Occipital lobe (tissue), 2 donors: ENCODE data around the gene SHISAL1. TPM values are rescaled to one million over a fixed set of nuclear protein-coding genes. Genes with fewer than 3 reads are reported as not detected.

Experiments
- DNase-seq: peaks from one replicate; lab custom pipeline; 2025; lab: John Stamatoyannopoulos, UW
- total RNA-seq: library from RNA; depleted of rRNA; stranded (reverse); fragments of >200 nt; gene quantifications from one replicate; pipeline ENCODE4 v1.2.3, GENCODE V29; 2014

SHISAL1 gene
- total RNA-seq, 1 donor from 2014 or later: 13.9 TPM

DNA sequence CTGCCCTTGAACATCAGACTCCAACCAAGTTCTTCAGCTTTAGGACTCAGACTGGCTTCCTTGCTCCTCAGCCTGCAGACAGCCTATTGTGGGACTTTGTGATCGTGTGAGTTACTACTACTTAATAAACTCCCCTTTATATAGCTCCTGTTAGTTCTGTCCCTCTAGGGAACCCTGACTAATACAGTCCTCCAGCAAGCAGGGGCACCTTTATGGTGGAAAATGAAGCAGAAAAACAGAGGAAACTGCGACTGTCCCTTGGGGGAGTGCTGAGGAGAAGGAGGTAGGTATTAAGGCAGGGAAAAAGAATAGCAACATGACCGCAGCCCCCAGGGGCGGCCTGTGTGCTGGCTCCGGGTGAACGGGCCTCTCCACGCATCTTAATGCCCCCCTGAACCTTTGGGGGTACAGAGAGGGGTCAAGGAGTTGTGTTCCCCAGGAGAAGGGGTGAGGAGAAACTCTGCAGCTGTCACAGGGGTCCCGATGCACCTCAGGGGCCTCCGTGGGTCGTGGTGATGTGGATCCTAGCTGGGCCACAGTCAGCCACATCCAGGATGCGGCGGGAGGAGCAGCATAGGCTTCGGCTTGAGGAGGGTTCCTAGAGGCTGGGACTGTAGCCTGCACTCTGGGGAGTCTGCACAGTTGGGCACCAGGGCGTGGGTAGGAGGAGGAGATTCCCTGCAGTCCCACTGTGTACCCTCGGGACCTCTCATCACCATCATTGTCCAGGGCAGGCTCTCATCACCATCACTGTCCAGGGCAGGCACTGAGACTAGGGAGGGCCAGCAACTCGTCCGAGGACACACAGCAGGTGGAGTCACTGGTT is 34.3 kb downstream of the SHISAL1 start:
- DNase-seq: no peak

DNA sequence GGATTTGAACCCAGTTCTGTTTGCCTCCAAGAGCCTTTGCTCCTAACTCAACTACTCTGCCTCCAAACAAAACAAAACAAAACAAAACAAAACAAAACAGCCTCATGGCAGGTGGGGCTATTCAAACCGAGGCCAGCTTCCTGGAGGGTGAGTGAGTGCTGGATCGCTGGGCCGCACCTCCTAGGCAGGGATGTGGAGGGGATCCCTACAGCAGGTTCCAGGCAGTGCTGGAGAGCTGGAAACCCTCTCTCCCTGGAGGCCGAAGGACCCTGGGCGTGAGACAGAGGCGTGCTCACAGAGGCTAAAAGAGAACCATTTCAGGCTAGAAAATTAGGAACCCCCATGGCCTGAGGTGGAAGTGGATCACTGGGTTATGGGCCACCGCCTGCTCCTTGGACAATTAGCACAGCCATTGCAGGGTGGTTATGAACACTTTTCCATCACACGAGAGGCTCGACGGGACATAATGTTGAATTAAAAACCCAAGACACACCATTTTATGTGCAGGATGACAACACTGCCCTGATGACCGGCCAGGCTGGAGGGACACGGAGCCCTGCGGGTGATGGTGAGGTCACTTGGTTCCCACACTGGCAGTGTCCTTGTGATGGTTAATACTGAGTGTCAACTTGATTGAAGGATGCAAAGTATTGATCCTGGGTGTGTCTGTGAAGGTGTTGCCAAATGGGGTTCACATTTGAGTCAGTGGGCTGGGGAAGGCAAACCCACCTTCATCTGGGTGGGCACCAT is 35.2 kb downstream of the SHISAL1 start:
- no peak for DNase-seq

DNA sequence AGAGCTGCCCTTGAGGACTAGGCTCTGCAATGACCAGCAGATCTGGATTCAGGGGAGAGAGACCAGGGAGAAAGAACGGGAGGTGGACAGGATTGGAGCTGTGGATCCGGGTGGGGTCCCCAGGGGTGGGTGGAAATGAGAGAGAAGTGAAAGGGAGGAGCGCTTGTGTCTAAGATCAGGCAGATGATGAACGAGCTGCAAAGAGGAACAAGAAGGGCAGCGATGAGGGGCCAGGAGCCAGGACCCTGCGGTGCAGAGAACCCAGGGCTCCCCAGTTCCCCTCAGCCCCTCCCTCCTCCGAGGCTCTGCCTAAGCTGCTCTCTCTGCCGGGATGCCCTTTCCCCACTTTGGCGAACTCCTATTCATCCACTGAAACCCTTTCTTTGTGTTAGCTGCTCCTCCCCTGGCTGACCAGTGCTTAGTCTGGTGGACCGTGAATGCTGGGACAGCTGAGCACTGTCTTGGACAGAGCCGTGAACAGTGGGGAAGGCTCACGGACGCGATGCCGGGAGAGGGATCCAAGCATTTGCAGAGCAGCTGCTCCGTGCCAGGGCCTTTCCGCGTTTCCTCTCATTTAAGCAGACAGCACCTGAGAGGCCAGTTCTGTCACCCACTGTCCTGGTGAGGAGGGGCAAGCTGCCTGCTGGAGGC is 35.9 kb downstream of the SHISAL1 start:
- DNase-seq: no peak

DNA sequence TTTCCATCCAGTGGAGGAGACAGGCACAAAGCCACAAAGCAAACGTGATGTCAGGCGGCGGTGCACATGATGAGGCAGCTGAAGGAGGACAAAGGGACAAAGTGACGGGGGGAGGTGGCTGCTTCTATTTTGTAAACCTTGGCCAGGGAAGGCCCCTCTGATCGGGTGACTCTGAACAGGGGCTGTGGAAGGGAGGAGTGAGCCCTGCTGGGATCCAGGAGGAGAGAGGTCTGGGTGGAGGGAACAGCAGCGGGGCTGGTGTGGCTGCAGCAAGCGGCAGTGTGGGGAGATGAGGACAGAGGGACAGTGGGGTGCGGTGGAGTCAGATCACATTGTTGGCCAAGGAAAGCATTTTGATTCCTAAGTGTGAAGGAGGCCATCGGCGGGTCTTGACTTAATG is 36.7 kb downstream of the SHISAL1 start:
- DNase-seq: no peak

DNA sequence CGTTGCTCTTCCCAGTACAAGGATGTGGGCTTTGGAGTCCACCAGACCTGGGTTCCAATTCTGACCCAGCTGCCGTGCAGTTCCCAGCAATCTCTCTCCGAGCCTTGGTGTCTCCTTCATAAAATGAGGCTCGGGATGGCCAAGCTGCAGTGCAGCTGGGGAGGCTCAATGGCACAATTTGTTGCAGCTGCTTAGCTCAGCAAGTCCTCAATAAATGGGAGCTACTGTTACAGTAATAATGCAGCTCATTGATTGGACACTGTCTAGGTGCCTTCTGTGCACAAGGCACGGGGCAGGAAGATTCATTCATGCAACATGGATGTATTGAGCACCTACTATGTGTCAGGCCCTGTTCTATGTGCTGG is 37.1 kb downstream of the SHISAL1 start:
- no peak for DNase-seq

DNA sequence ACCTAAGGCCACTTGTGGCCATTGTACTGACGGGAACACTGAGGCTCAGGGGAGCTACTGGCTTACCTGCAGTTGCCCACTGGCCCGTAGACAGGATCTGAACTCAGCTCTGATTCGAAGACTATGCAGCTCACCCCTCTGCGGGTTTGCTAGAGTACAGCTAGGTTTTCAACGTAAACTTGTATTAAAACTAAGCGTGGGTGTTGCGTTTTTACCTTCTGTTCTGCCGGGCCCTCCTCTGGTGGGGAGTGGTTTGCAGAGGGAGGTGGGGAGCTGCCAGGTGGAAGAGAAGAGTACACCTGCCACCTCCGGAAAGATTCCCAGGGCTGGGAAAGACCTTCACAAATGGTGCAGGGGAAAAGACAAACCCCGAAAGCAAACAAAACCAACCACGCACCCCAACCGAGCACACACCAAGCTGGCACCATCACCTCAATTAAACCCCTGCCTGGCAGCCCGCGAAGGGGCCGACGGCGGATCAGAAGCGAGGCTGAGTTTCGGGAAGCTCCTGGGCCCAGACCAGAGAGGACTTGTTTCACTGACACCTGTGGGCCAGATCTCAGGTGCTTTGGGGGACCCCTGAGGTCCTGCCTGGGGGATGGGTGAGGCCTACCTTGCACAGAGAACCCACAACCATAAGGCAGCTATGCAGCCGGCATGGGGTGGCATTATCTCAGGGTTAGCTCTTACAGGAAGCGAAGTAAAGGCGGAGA is 37.7 kb downstream of the SHISAL1 start:
- DNase-seq: no peak

DNA sequence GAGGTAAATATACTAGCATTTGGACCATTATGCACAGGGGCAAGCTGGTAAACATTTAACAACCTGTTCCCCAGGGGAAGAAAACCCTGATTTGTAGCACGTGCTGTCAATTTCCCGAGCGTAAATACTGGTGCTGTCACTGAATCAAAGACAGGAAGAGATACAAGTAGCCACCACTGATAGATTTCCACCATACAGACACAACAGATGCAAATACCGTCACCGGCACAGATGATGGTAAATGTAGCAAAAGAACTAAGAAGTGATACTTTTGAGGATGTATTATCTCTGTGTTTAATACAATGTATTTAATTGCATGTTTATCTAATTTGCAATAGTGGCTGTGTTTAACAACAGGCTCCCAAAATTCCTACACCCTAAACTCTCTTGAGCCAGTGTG is 39.6 kb downstream of the SHISAL1 start:
- no peak for DNase-seq

DNA sequence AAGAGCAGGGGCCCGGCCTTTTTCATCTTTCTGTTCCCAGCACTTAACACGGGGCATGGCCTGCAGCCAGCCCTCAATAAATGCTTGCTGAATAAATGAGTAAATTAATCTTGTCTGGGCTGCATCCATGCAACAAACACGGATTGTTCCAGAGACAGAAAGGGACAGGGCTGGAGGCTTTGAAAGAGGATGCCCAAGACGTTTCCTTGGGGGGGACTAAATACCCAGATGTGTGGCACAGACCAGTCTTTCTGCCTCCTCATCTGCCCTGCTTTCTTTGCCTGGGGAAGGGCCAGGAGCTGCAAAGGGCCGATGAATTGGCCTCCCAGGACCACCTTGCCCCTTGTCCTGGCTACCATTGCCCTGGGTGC is 40.4 kb downstream of the SHISAL1 start:
- DNase-seq: no peak

DNA sequence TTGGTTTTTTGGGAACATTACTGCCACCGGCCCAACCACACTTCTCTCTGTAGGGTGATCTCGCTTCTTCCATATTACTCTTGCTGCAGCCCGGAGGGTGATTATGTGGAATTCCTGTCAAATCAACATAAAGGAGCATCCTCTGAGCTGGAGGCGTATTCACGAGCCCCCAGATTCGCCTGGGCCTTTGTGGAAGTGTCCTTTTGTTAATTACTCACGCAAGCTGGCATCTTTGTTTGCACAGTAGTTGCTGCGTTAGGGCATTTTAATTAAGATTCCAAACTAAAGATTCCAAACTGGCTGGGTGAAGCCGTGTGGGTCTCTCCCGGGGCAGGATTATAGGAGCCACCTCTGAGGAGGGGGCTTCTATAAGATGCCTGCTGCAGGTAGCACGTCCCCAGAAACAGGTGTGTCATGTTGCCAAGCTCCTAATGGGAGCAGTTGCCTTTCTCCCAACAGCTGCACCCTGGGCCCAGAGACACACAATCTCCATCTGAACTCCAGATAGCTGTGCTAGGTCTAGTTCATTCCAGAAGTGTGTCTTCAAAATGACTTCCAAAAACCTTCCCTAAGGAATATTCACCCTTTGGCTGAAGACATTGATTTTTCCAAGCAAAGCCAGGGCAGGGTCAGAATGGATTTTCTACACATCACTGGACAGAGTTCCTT is 40.9 kb downstream of the SHISAL1 start:
- DNase-seq: no peak

DNA sequence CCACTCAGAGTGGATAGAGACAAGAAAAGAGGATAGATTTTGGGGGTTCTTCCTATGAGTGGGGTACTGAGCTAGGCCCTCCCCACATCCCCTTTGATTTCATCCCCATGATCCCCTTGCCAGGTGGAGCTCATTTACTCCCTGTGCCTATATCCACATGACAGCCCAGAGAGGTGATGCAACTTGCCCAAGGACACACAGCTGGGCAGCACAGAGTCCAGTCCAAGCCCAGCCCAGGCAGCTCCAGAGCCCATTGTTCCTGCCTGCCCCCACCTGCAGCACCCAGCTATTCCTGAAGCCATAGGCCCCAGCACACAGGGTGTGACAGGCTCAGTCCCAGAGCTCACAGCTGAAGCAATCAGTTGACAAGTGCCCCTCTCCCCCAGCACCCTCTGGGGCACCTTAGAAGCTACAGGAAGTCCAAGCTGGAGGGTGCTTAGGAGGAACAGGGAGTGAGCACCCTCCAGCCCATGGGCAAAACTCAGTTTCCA is 41.7 kb downstream of the SHISAL1 start:
- no peak for DNase-seq

DNA sequence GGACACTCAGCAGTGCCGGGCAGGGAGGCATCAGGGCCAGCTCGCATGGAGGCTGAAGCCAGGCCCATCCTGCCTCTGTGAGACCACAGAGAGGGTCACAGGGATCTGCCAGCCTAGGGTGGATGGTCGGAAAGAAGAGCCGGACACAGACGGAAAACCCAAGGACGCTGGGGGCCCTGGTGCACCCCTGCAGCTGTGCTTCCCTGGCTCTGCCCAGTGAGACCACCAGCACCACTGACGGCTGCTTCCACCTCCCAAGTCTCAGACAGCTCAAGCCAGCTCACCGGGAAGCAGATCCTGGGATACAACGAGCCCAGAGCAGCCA is 42.2 kb downstream of the SHISAL1 start:
- no peak for DNase-seq

DNA sequence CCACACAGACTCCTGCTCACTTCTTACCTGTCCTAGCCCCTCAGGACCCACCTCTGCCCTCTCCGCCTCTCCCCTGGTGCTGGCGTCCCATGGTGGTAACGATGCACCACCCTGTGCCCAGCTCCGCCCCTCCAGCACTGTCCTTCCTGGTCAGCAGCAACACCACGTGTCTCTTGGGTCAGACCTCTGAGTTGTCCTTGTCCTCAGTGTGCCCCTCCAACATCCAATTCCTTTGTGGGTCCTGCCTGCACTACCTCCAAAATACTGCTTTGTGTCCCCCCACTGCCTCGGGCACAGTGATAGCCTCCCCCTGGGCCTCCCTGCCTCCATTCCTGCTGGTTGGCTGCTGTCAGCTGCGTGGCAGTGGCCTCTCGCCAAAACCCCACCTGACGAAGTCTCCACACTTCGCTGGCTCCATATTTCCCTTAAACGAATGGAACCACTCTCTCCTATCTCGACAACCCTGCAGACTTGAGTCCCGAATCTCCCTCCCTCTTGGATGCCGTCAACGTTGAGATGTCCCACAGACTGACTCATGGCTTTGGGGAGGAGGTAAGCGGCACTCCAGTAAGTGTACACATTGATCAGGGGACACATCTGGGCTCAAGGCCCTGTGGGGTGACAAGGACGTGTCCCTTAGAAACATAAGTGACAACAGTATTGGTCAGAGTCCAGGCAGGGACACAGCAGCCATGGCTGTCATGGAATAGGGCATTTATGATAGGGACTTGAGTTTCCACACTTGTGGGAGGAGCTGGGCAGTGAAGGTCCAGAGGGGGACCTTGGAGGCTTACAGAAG is 42.8 kb downstream of the SHISAL1 start:
- DNase-seq: no peak

DNA sequence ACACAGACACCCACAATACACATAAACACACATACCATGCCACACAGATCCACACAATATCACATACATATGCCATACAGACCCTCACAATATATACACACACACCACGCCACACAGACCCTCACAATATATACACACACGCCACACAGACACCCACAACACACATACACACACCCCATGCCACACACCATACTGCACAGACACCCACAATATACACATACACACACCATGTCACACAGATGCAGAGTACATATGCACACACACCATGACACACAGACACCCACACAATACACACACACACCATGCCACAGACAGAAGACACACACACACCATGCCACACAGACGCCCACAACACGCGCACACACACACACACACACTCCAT is 43.6 kb downstream of the SHISAL1 start:
- no peak for DNase-seq

DNA sequence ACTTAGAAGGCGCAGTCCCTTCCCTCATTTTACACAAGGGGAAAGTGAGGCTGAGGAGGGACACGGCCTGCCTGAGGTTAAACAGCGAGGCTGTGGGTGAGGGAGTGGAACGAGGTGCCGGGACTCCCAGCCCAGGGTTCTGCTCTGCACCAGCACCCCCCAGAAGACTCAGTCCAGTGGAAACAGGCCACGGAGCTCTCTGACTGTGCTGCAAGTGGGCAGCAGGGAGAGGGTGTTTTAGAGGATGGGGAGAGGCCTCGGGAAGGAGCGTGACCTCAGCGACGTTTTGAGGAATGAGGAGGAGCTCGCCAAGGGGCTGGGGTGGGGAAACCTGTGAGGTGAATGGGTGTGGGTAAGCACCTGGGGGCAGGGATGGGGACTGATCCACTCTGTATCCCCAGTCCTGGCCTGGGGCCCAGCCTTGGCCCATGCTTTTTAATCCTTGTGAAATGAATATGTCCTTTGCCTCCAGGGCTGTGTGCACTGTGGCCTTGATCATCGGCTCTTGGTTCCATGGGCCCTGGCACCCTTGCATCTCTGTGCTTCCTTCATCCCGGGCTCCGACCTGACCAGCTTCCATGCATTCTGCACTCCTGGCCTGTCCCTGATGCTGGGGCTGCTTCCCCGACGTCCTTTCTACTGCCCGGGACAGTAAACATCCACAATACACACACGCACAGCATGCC is 44.2 kb downstream of the SHISAL1 start:
- DNase-seq: no peak

DNA sequence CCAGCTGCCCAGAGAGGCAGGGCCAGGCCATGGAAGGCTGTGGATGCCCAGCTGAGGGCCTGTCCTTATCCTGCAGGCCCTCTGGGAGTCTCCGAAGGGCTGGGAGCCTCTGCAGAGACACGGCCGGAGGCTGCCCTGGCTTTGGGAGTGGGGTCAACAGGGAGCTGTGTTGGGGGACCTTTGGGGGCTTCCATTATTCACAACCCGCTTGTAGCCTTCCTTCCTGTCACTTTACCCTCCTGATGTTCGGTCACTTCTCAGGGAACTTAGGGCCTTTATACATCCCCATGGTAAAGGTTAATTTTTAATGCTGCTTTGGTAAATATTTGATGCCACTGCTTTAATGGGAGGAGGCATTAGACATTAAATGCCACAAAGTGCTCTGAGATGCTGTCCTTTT is 44.9 kb downstream of the SHISAL1 start:
- DNase-seq: no peak

DNA sequence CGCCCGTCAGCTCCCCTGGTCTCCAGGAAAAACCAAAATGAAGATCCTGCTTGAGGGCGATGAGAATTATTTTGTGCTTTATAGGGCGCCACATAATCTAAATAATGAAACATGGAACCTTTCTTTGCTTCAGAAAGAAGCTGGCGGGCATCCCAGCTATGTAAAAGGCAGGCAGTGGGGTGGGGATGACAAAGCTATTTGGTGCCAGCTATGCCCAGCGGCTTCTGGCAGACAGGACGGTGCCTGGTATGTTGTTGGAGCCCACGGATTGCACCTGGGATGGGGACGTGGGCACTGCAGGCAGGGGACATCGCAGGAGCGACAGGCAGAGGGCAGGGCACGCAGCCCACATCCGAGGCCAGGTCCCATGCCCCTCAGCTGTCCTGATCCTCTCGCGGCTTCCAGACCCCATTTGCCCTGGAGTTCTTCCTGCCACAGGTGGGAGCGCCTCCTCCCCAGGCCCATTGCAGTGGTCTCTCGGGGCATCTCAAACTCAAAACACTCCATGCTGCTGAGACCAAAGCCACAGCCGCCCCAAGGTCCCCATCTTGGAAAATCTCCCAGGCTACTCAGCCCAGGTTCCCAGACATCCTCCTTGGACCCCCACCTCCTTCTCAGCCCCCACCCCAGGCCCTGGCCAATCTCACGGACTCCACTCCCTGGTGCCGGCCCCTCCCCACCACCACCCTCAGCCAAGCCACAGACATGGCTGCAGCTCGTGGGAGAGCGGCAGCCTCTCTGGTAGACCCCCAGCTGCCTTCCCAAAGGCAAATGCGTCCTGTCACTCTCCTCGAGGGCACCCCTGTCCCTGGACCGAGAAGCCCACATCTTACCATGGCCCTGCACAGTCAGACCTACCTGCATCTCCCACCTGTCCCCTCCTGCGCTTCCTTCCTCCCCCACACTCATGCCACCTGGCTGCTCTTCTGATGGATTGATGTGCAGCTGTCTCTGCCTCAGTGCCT is 45.7 kb downstream of the SHISAL1 start:
- DNase-seq: no peak

DNA sequence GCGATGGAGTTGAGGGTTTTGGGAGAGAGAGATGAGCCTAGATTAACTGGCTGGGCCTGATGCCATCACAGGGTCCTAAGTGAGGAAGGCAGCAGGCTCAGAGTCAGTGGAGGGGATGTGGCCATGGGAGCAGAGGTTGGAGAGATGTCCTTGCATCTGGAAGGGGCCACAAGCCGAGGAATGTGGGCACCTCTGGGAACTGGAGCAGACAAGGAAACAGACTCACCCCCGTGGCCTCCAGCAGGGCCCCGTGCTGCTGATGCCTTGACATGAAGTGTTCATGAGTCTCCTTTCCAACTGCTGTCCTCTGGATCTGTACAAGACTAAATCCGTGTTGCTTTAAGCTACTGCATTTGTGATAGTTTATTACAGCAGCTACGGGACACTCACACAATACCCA is 49.2 kb downstream of the SHISAL1 start:
- no peak for DNase-seq

DNA sequence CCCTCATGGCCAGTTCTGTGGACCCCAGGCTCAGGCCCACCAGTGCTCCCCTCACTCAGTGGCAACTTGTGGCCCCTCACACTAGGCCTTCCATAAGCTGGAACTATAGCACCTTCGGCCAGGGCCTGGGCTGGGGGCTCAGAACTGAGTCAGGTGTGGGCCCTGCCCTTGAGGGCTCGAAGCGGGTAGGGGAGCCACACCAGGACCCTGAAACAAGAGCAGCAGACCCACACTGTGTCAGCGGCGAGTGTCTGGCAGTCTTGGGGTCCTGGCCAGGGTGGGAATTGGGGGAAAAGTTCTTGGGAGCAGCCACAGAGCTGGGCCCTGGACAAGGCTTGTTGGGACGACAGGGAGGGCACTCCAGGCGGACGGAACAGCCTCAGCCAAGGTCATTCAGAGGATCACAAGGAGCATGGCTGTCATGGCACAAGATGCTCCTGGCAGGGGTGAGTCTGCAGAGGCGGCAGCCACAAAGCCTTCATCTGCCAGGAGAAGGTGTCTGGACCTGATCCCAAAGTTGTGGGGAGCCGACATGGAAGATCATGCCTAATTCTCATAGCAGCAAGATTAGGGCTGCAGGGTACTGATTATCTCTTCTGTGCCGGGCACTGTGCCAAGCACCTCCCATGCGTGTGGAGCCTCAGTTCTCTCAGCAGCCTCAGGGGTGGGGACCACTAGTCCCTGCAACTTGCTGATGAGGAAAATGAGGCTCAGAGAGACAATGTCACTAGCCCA is 50.7 kb downstream of the SHISAL1 start:
- DNase-seq: no peak
